HCT116 (cell line): ENCODE measurements around the gene ANAPC5. TPM values are rescaled to one million over a fixed set of nuclear protein-coding genes. Genes with fewer than 3 reads are reported as not detected.

ENCODE experiments used
- ATAC-seq: fragments of 200-7000 bp; cut with Tn5 transposase; 2 replicates; pipeline ENCODE4 v1.9.1; 2020; ENCODE audit warnings: mild to moderate bottlenecking, moderate library complexity
- BruUV-seq: library from RNA; stranded (reverse); fragments of 400-500 nt; replicated peaks from 2 replicates; lab custom pipeline; 2021; lab: Mats Ljungman, UMichigan
- CTCF ChIA-PET: fragments of 300-600 bp; sonication (Branson Sonifier 250); formaldehyde crosslinking; loops from one replicate; lab custom pipeline; 2021; ENCODE audit warnings: antibody characterized with exemption; lab: Charles Lee
- POLR2A ChIA-PET: fragments of 300-600, 350-600 bp; sonication (Branson Sonifier 250); formaldehyde crosslinking; loops from one replicate; lab custom pipeline; 2021; ENCODE audit warnings: antibody characterized with exemption; lab: Charles Lee
- RAD21 ChIA-PET, 2 experiments: fragments of 300-600 bp; sonication (Branson Sonifier 250); formaldehyde crosslinking; loops; one replicate each; lab custom pipeline; 2023; ENCODE audit warnings: low total read pairs in 2 of 2; ENCODE audit not compliant: uncharacterized antibody in 2 of 2, unreplicated experiment in 2 of 2, low non-redundant PET in 1 of 2; lab: Charles Lee
- DNase-seq: peaks from one replicate; pipeline ENCODE4 v3.0.0-alpha.2; 2010; ENCODE audit warnings: low read depth, low spot score
- H2AFZ ChIP-seq: fragments of 200-600 bp; shearing (Covaris generic), sonication (generic); 2 replicates; pipeline ENCODE4 v1.6.1; 2017; ENCODE audit warnings: low read depth, mixed run types, mixed read lengths, antibody characterized with exemption, low read length; ENCODE audit not compliant: poor library complexity, severe bottlenecking
- H3K27ac ChIP-seq: 2 replicates; pipeline ENCODE4 v1.5.1; 2012; ENCODE audit warnings: low read depth, low read length
- H3K27me3 ChIP-seq: fragments of 200-600 bp; sonication (generic); 2 replicates; pipeline ENCODE4 v1.6.1; 2016; ENCODE audit warnings: mixed run types, low read length, mixed read lengths; ENCODE audit not compliant: insufficient read depth
- H3K36me3 ChIP-seq, 2 experiments: fragments of 200-500 bp in 1 of 2; fragments of 200-600 bp in 1 of 2; sonication (Bioruptor generic) in 1 of 2; sonication (generic) in 1 of 2; 2 replicates each; pipeline versions ENCODE4 v1.5.1 to v1.6.1; 2014 to 2016; ENCODE audit warnings: low read length in 2 of 2, inconsistent platforms in 1 of 2, mixed read lengths in 1 of 2, mixed run types in 1 of 2; ENCODE audit not compliant: insufficient read depth in 2 of 2, control insufficient read depth in 1 of 2
- H3K4me1 ChIP-seq, 2 experiments: fragments of 200-600 bp in 1 of 2; sonication (generic) in 1 of 2; 2 replicates each; pipeline versions ENCODE4 v1.5.1 to v1.6.1; 2012 to 2017; ENCODE audit warnings: low read length in 2 of 2, inconsistent platforms in 1 of 2, mild to moderate bottlenecking in 1 of 2, mixed read lengths in 1 of 2, mixed run types in 1 of 2, moderate library complexity in 1 of 2; ENCODE audit not compliant: insufficient read depth in 2 of 2, control insufficient read depth in 1 of 2
- H3K4me2 ChIP-seq: fragments of 200-600 bp; sonication (generic); 2 replicates; pipeline ENCODE4 v1.6.1; 2017; ENCODE audit warnings: mixed run types, low read length, mixed read lengths
- H3K4me3 ChIP-seq, 2 experiments: fragments of 200-600 bp in 1 of 2; sonication (generic) in 1 of 2; replicated peaks in 1 of 2; 2 replicates each; pipeline ENCODE4 v1.5.1; 2011 to 2016; ENCODE audit warnings: low read length in 2 of 2, control low read depth in 1 of 2, low read depth in 1 of 2, mild to moderate bottlenecking in 1 of 2, mixed read lengths in 1 of 2, mixed run types in 1 of 2
- H3K79me2 ChIP-seq: fragments of 200-600 bp; sonication (generic); 2 replicates; pipeline ENCODE4 v1.6.1; 2017; ENCODE audit warnings: mild to moderate bottlenecking, mixed run types, low read length, moderate library complexity, mixed read lengths; ENCODE audit not compliant: insufficient read depth
- H3K9ac ChIP-seq: fragments of 200-600 bp; sonication (generic); 2 replicates; pipeline ENCODE4 v1.6.1; 2016; ENCODE audit warnings: low read length, mixed read lengths
- H3K9me2 ChIP-seq: fragments of 200-600 bp; sonication (generic), shearing (Covaris generic); 2 replicates; pipeline ENCODE4 v1.6.1; 2017; ENCODE audit warnings: mixed run types, mild to moderate bottlenecking, moderate library complexity; ENCODE audit not compliant: insufficient read depth
- H3K9me3 ChIP-seq, 2 experiments: fragments of 200-500 bp in 1 of 2; fragments of 200-600 bp in 1 of 2; sonication (Bioruptor generic) in 1 of 2; sonication (generic) in 1 of 2; 2 replicates each; pipeline ENCODE4 v1.6.1; 2014 to 2017; ENCODE audit warnings: low read length in 2 of 2, mixed read lengths in 2 of 2, inconsistent platforms in 1 of 2, low read depth in 1 of 2, mild to moderate bottlenecking in 1 of 2, mixed run types in 1 of 2, moderate library complexity in 1 of 2; ENCODE audit not compliant: control insufficient read depth in 1 of 2, insufficient read depth in 1 of 2
- H4K20me1 ChIP-seq: fragments of 200-600 bp; sonication (generic), shearing (Covaris generic); 2 replicates; pipeline ENCODE4 v1.6.1; 2017; ENCODE audit warnings: mixed run types, mild to moderate bottlenecking, moderate library complexity; ENCODE audit not compliant: insufficient read depth
- CBX3 ChIP-seq: IDR thresholded peaks from 2 replicates; pipeline ENCODE4 v1.6.1; 2012; ENCODE audit warnings: low read depth
- CEBPB ChIP-seq: IDR thresholded peaks from 2 replicates; pipeline ENCODE4 v1.6.1; 2012; ENCODE audit warnings: low read depth
- EGR1 ChIP-seq: IDR thresholded peaks from 2 replicates; pipeline ENCODE4 v1.6.1; 2012; ENCODE audit warnings: low read depth
- EZH2 ChIP-seq: fragments of 200-600 bp; sonication (generic); IDR thresholded peaks from 2 replicates; pipeline ENCODE4 v1.6.1; 2017; ENCODE audit warnings: antibody characterized with exemption, mixed run types
- MAX ChIP-seq: IDR thresholded peaks from 2 replicates; pipeline ENCODE4 v1.6.1; 2012
- POLR2A ChIP-seq: IDR thresholded peaks from 2 replicates; pipeline ENCODE4 v1.7.0; 2011; ENCODE audit warnings: borderline replicate concordance; ENCODE audit not compliant: insufficient read depth, insufficient read length; ENCODE audit errors: extremely low read depth
- REST ChIP-seq: IDR thresholded peaks from 2 replicates; pipeline ENCODE4 v1.6.1; 2012; ENCODE audit warnings: low read depth
- SP1 ChIP-seq: IDR thresholded peaks from 2 replicates; pipeline ENCODE4 v1.6.1; 2012; ENCODE audit warnings: low read depth
- YY1 ChIP-seq: IDR thresholded peaks from 2 replicates; pipeline ENCODE4 v1.6.1; 2011; ENCODE audit warnings: low read length, low read depth, moderate library complexity, mild to moderate bottlenecking; ENCODE audit not compliant: insufficient replicate concordance; ENCODE audit errors: extremely low read depth
- ZBTB33 ChIP-seq: IDR thresholded peaks from 2 replicates; pipeline ENCODE4 v1.6.1; 2011; ENCODE audit warnings: mild to moderate bottlenecking, low read length, moderate library complexity; ENCODE audit not compliant: insufficient replicate concordance; ENCODE audit errors: extremely low read depth
- ZFX ChIP-seq: fragments of 450-650 bp; IDR thresholded peaks from 2 replicates; pipeline ENCODE4 v1.6.1; 2017
- ZNF274 ChIP-seq: fragments of 200-500 bp; sonication (Bioruptor generic); IDR thresholded peaks from 2 replicates; pipeline ENCODE4 v1.6.1; 2014; ENCODE audit warnings: mild to moderate bottlenecking, low read depth, low read length, inconsistent platforms
- intact Hi-C: fragments of 100-400 bp; cut with micrococcal nuclease; formaldehyde crosslinking; loops from 2 replicates; pipeline ENCODE4 v1.10.0; 2022
- total RNA-seq: library from RNA; stranded (reverse); gene quantifications from one replicate; pipeline ENCODE4 v1.2.1, GENCODE V29; 2021; ENCODE audit not compliant: unreplicated experiment
- TF ChIP-seq, protein P1 (sequence below): IDR thresholded peaks from 2 replicates; pipeline ENCODE4 v1.6.1; 2012

Gene ANAPC5
- total RNA-seq, 1 experiment from 2014 or later = 112 TPM

DNA sequence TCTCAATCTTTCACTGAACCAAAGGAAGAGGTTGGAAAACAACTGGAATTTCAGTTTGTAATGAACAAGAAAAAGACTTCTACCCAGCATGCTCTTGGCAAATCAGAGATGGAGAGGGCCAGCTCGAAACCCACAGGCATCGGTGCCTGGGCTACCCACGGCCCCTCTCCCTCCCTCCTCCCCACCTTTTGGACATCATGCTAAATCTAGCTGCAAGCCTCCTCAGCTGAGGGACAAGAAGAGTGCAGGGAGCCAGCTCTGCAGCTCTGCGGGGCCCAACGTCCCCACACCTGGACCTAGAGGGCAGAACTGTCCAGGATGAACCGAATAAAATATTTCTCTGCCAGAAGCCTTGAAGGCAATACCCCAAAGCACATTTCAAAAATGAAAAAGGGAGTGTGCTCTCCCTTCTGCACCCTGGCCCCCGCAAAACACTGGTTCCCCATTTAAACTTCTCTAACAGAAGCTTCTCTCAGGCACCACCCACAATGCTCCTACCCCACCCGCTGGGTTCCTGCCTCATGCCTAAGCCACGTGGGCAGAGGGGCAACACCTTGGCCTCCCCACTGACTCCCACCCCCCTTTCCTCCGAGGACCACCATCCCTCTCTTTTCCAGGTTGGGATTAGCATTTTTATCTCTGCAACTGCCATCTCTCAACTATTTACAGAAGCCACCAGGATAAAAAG lies 63.9 kb downstream of the ANAPC5 start:
- Histone ChIP-seq H2AFZ (no peak overlapping the region), H3K9me2 (no peaks in the 10 kb centered on the region), H3K9ac (no peak overlapping the region), H3K4me2 (no peak overlapping the region), H3K4me1 (no peaks in the 10 kb centered on the region; a peak in 1 of 4 replicates), H3K4me3 (no peak overlapping the region), H3K9me3 (no peaks in the 10 kb centered on the region), H3K36me3 (0 out of 4 replicates have a peak, but pooled peaks cover 0 to 3% of the 10 kb centered on the region in 2 experiments), H3K27me3 (no peaks in the 10 kb centered on the region), H3K79me2 (peaks cover 55% of the 10 kb centered on the region), H3K27ac (no peak overlapping the region), H4K20me1 (no peaks in the 10 kb centered on the region)
- TF ChIP-seq POLR2A (no peak), YY1 (no peak), EGR1 (no peak), ZNF274 (no peak), REST (no peak), ZFX (no peak), CBX3 (no peak), CEBPB (no peak), MAX (no peak), SP1 (no peak), ZBTB33 (no peak), EZH2 (no peak)
- TF ChIP-seq, protein P1, sequence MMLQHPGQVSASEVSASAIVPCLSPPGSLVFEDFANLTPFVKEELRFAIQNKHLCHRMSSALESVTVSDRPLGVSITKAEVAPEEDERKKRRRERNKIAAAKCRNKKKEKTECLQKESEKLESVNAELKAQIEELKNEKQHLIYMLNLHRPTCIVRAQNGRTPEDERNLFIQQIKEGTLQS = no peak
- DNase-seq (no peak), ATAC-seq (no peak)
- BruUV-seq = no TSS peak
- CTCF ChIA-PET = no interaction called here
- RAD21 ChIA-PET = no interaction called here
- intact Hi-C loops = no loop called here
- POLR2A ChIA-PET = no interaction called here
